HepG2 (cell line): Measurements from ENCODE around the gene SEMA3B. TPM values are rescaled to one million over a fixed set of nuclear protein-coding genes. Genes with fewer than 3 reads are reported as not detected.

Experiments
- AGO1 ChIP-seq: fragments of 200-400 bp; formaldehyde crosslinking; IDR thresholded peaks from 2 replicates; pipeline ENCODE4 v1.6.1; 2017; ENCODE audit warnings: mild to moderate bottlenecking, low read depth, low read length, moderate library complexity; ENCODE audit not compliant: poor library complexity, severe bottlenecking
- CHD2 ChIP-seq: IDR thresholded peaks from 2 replicates; pipeline ENCODE4 v1.6.1; 2011; ENCODE audit warnings: low read depth, low read length, improper control_type of control experiment
- ERF ChIP-seq: IDR thresholded peaks from 2 replicates; pipeline ENCODE4 v1.6.1; 2018; ENCODE audit warnings: missing biosample characterization, missing genetic modification reagents
- GTF2F1 ChIP-seq: fragments of 150-350 bp; IDR thresholded peaks from 2 replicates; pipeline ENCODE4 v1.6.1; 2014; ENCODE audit warnings: low read length
- PHB2 ChIP-seq: fragments of 450-650 bp; IDR thresholded peaks from 2 replicates; pipeline ENCODE4 v1.6.1; 2018; ENCODE audit not compliant: partially characterized antibody
- PHF20 ChIP-seq: sonication (generic); formaldehyde crosslinking; IDR thresholded peaks from 2 replicates; pipeline ENCODE4 v1.5.0; 2020; ENCODE audit warnings: mild to moderate bottlenecking, missing genetic modification reagents
- RARA ChIP-seq: IDR thresholded peaks from 2 replicates; pipeline ENCODE4 v1.6.1; 2016; ENCODE audit warnings: missing genetic modification reagents, missing compliant biosample characterization
- SMAD1 ChIP-seq: sonication (generic); formaldehyde crosslinking; IDR thresholded peaks from 2 replicates; pipeline ENCODE4 v1.4.0; 2020; ENCODE audit warnings: missing genetic modification reagents, low read depth, mild to moderate bottlenecking, borderline replicate concordance
- TEAD2 ChIP-seq: sonication (generic); formaldehyde crosslinking; IDR thresholded peaks from 2 replicates; pipeline ENCODE4 v1.9.0; 2021; ENCODE audit warnings: missing genetic modification reagents
- TP53 ChIP-seq: sonication (generic); formaldehyde crosslinking; conservative IDR thresholded peaks from 2 replicates; pipeline ENCODE4 v1.4.0; 2020; ENCODE audit warnings: missing genetic modification reagents
- ZC3H4 ChIP-seq: sonication (generic); formaldehyde crosslinking; IDR thresholded peaks from 2 replicates; pipeline ENCODE4 v1.4.0; 2020; ENCODE audit warnings: missing genetic modification reagents, borderline replicate concordance
- ZFY ChIP-seq: sonication (generic); formaldehyde crosslinking; IDR thresholded peaks from 2 replicates; pipeline ENCODE4 v1.4.0; 2020; ENCODE audit warnings: missing genetic modification reagents
- ZNF546 ChIP-seq: sonication (generic); formaldehyde crosslinking; conservative IDR thresholded peaks from 2 replicates; pipeline ENCODE4 v1.8.1; 2023; ENCODE audit warnings: mild to moderate bottlenecking, missing genetic modification reagents
- ZNF577 ChIP-seq: sonication (generic); formaldehyde crosslinking; IDR thresholded peaks from 2 replicates; pipeline ENCODE4 v1.4.0; 2020; ENCODE audit warnings: mild to moderate bottlenecking, low read depth, missing genetic modification reagents, borderline replicate concordance
- ZNF749 ChIP-seq: sonication (generic); formaldehyde crosslinking; IDR thresholded peaks from 2 replicates; pipeline ENCODE4 v1.8.0; 2022; ENCODE audit warnings: mild to moderate bottlenecking, missing genetic modification reagents, moderate library complexity, borderline replicate concordance
- polyA plus RNA-seq, 8 experiments: library from polyadenylated mRNA; depleted of rRNA in 3 of 8; stranded (reverse) in 7 of 8; unstranded in 1 of 8; fragments of >200 nt; fragmentation: Illumina TruSeq in 4 of 8; extraction: Trizol in 4 of 8; gene quantifications; 2 replicates each; pipeline versions ENCODE4 v1.2.1 to v1.2.3, GENCODE V29; 2011 to 2016; ENCODE audit warnings: low read depth in 4 of 8, missing spikeins in 1 of 8, mixed read lengths in 1 of 8; ENCODE audit not compliant: insufficient read depth in 1 of 8
- total RNA-seq, 5 experiments: library from RNA; depleted of rRNA; stranded (reverse); fragments of >200 nt; fragmentation: Illumina TruSeq; extraction: Trizol; gene quantifications; 2 replicates each; pipeline ENCODE4 v1.2.3, GENCODE V29; 2016; ENCODE audit warnings: low read depth in 1 of 5
- TF ChIP-seq, protein P1 (sequence below): sonication (generic); formaldehyde crosslinking; IDR thresholded peaks from 2 replicates; pipeline ENCODE4 v1.5.0; 2020; ENCODE audit warnings: mild to moderate bottlenecking, missing genetic modification reagents, moderate library complexity
- TF ChIP-seq, protein P2 (sequence below): sonication (generic); formaldehyde crosslinking; IDR thresholded peaks from 2 replicates; pipeline ENCODE4 v1.9.0; 2022; ENCODE audit warnings: missing genetic modification reagents, mild to moderate bottlenecking, borderline replicate concordance
- TF ChIP-seq, protein P3 (sequence below): sonication (generic); formaldehyde crosslinking; IDR thresholded peaks from 2 replicates; pipeline ENCODE4 v1.8.0; 2022; ENCODE audit warnings: mild to moderate bottlenecking, missing genetic modification reagents
- TF ChIP-seq, protein P4 (sequence below): IDR thresholded peaks from 2 replicates; pipeline ENCODE4 v1.6.1; 2016; ENCODE audit warnings: low read depth
- TF ChIP-seq, protein P5 (sequence below): sonication (generic); formaldehyde crosslinking; IDR thresholded peaks from 2 replicates; pipeline ENCODE4 v1.4.0; 2020; ENCODE audit warnings: missing genetic modification reagents

The SEMA3B gene
- total and polyA plus RNA-seq, 2 of the 13 experiments (the other 11 are each of a cell fraction or from before 2014, with no cell fraction given) = 93.2 to 158 TPM

DNA sequence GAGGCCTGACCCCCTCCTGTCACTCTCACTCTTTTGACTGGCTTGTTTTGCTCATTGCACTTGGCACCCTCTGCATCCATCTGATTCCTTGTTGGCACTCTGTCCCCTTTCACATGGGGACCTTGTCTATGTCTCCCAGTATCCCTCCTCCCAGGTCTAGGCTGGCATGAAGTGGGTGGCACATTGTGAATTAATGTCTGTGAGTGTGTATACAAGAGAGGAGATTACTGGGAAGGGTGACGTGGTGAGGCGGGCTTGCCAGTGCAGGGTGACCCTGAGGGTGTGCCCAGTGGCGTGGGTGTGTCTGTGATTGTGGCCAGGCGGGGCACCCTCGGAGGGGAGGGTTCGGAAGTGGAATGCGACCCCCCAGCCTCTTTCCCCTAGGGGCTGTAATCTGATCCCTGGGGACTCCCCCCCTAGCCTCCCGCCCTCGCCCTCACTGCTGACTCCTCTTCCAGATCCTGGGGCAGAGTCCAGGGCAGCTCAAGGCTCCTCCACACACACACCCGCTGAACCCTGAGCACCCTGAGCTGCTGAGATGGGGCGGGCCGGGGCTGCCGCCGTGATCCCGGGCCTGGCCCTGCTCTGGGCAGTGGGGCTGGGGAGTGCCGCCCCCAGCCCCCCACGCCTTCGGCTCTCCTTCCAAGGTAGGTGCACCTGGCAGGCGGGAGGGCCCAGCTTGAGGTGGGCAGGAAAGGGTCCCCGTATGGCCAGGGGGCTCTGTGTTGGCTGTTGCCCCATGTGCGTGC is at the start of gene SEMA3B (continued):
- TF ChIP-seq, protein P1, sequence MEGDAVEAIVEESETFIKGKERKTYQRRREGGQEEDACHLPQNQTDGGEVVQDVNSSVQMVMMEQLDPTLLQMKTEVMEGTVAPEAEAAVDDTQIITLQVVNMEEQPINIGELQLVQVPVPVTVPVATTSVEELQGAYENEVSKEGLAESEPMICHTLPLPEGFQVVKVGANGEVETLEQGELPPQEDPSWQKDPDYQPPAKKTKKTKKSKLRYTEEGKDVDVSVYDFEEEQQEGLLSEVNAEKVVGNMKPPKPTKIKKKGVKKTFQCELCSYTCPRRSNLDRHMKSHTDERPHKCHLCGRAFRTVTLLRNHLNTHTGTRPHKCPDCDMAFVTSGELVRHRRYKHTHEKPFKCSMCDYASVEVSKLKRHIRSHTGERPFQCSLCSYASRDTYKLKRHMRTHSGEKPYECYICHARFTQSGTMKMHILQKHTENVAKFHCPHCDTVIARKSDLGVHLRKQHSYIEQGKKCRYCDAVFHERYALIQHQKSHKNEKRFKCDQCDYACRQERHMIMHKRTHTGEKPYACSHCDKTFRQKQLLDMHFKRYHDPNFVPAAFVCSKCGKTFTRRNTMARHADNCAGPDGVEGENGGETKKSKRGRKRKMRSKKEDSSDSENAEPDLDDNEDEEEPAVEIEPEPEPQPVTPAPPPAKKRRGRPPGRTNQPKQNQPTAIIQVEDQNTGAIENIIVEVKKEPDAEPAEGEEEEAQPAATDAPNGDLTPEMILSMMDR = no peak
- TF ChIP-seq SMAD1 = no peak
- no peak for TF ChIP-seq PHB2
- peak; percentile 50 for TF ChIP-seq AGO1
- TF ChIP-seq, protein P2, sequence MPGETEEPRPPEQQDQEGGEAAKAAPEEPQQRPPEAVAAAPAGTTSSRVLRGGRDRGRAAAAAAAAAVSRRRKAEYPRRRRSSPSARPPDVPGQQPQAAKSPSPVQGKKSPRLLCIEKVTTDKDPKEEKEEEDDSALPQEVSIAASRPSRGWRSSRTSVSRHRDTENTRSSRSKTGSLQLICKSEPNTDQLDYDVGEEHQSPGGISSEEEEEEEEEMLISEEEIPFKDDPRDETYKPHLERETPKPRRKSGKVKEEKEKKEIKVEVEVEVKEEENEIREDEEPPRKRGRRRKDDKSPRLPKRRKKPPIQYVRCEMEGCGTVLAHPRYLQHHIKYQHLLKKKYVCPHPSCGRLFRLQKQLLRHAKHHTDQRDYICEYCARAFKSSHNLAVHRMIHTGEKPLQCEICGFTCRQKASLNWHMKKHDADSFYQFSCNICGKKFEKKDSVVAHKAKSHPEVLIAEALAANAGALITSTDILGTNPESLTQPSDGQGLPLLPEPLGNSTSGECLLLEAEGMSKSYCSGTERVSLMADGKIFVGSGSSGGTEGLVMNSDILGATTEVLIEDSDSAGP (CRISPR knock-in tag) = peak; percentile 32
- TF ChIP-seq, protein P3, sequence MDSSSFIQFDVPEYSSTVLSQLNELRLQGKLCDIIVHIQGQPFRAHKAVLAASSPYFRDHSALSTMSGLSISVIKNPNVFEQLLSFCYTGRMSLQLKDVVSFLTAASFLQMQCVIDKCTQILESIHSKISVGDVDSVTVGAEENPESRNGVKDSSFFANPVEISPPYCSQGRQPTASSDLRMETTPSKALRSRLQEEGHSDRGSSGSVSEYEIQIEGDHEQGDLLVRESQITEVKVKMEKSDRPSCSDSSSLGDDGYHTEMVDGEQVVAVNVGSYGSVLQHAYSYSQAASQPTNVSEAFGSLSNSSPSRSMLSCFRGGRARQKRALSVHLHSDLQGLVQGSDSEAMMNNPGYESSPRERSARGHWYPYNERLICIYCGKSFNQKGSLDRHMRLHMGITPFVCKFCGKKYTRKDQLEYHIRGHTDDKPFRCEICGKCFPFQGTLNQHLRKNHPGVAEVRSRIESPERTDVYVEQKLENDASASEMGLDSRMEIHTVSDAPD (CRISPR knock-in tag) = 0 out of 2 replicates have a peak, but pooled peaks have one; percentile 37
- TF ChIP-seq, protein P4, sequence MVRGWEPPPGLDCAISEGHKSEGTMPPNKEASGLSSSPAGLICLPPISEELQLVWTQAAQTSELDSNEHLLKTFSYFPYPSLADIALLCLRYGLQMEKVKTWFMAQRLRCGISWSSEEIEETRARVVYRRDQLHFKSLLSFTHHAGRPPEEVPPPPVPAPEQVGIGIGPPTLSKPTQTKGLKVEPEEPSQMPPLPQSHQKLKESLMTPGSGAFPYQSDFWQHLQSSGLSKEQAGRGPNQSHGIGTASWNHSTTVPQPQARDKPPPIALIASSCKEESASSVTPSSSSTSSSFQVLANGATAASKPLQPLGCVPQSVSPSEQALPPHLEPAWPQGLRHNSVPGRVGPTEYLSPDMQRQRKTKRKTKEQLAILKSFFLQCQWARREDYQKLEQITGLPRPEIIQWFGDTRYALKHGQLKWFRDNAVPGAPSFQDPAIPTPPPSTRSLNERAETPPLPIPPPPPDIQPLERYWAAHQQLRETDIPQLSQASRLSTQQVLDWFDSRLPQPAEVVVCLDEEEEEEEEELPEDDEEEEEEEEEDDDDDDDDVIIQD (CRISPR knock-in tag) = 0 out of 2 replicates have a peak, but pooled peaks have one; percentile 10
- TF ChIP-seq TEAD2 (CRISPR knock-in tag) = no peak
- TF ChIP-seq RARA (CRISPR knock-in tag) = peak; percentile 27; the same call in 1 of the 2 replicates
- 0 out of 2 replicates have a peak, but pooled peaks have one; percentile 15 for TF ChIP-seq ZC3H4
- peak; percentile 40; the same call in 1 of the 2 replicates for TF ChIP-seq ZFY (CRISPR knock-in tag)
- TF ChIP-seq CHD2 = no peak
- TF ChIP-seq TP53 (CRISPR knock-in tag) = no peak
- TF ChIP-seq ERF = peak; percentile 18; the same call in 1 of the 2 replicates
- TF ChIP-seq ZNF749 (CRISPR knock-in tag) = peak; percentile 26; the same call in 1 of the 2 replicates
- TF ChIP-seq, protein P5, sequence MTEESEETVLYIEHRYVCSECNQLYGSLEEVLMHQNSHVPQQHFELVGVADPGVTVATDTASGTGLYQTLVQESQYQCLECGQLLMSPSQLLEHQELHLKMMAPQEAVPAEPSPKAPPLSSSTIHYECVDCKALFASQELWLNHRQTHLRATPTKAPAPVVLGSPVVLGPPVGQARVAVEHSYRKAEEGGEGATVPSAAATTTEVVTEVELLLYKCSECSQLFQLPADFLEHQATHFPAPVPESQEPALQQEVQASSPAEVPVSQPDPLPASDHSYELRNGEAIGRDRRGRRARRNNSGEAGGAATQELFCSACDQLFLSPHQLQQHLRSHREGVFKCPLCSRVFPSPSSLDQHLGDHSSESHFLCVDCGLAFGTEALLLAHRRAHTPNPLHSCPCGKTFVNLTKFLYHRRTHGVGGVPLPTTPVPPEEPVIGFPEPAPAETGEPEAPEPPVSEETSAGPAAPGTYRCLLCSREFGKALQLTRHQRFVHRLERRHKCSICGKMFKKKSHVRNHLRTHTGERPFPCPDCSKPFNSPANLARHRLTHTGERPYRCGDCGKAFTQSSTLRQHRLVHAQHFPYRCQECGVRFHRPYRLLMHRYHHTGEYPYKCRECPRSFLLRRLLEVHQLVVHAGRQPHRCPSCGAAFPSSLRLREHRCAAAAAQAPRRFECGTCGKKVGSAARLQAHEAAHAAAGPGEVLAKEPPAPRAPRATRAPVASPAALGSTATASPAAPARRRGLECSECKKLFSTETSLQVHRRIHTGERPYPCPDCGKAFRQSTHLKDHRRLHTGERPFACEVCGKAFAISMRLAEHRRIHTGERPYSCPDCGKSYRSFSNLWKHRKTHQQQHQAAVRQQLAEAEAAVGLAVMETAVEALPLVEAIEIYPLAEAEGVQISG (CRISPR knock-in tag) = 0 out of 2 replicates have a peak, but pooled peaks have one; percentile 13
- no peak for TF ChIP-seq ZNF577 (CRISPR knock-in tag)
- peak; percentile 35; the same call in 1 of the 2 replicates for TF ChIP-seq ZNF546 (CRISPR knock-in tag)
- TF ChIP-seq GTF2F1 = no peak
- no peak for TF ChIP-seq PHF20
